Activated CD4-positive, alpha-beta T cell treated with anti-CD3 and anti-CD28 coated beads, Interleukin-2, Interleukin-4, amounts not matched to agents 100 ng/mL and 50 ng/mL, durations not matched to agents 16 hours and 8 hours (primary cell): ENCODE results near the gene PLEKHA1.

ENCODE experiments used
- DNase-seq: peaks from one replicate; pipeline ENCODE4 v3.0.0-alpha.2; 2020; ENCODE audit warnings: low spot score

The PLEKHA1 gene

DNA sequence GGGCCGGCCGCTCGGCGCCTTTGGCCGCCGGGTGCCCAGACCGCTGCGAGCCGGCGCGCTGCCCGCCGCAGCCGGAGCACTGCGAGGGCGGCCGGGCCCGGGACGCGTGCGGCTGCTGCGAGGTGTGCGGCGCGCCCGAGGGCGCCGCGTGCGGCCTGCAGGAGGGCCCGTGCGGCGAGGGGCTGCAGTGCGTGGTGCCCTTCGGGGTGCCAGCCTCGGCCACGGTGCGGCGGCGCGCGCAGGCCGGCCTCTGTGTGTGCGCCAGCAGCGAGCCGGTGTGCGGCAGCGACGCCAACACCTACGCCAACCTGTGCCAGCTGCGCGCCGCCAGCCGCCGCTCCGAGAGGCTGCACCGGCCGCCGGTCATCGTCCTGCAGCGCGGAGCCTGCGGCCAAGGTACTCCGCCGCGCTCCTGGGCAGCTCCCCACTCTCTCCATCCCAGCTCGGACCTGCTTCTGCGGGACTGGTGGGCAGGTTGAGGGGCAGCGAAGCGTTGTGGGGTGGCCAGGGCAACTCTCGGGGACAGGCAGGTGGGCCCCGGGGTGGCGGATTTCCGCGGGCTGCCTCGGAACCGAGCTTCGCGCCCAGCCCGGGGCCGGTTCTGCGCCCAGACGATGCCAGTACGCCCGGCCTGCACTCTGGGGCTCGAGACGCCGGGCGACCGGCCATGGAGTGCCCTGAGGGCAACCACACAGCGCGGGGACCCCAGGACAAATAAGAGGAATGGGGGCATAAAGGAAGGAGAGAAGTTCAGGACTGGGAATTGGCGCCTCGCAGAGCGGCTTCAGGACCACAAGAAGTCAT lies 87.4 kb downstream of the PLEKHA1 start:
- no peak for DNase-seq

- no peak for DNase-seq
These were observed 88.3 kb downstream of the PLEKHA1 start for GRCh38 chr10:122462533-122463465.

- DNase-seq = no peak
These were observed 89.2 kb downstream of the PLEKHA1 start for GRCh38 chr10:122463466-122464249.

DNA sequence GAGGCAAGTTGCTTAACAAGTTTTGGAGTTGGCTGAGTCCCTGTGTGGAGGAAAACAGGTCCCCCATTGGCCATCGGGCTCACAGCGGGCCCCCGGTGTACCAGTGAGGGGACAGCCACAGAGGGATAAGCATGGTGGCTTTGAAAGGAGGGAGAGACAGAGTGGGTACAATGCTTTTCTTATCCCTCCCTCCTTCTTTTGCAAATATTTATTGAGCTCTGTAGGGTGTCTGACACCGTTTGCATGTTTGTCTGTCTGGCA lies 89.7 kb downstream of the PLEKHA1 start:
- DNase-seq = no peak

GRCh38 chr10:122464586-122464985 lies 90.1 kb downstream of the PLEKHA1 start:
- no peak for DNase-seq

DNA sequence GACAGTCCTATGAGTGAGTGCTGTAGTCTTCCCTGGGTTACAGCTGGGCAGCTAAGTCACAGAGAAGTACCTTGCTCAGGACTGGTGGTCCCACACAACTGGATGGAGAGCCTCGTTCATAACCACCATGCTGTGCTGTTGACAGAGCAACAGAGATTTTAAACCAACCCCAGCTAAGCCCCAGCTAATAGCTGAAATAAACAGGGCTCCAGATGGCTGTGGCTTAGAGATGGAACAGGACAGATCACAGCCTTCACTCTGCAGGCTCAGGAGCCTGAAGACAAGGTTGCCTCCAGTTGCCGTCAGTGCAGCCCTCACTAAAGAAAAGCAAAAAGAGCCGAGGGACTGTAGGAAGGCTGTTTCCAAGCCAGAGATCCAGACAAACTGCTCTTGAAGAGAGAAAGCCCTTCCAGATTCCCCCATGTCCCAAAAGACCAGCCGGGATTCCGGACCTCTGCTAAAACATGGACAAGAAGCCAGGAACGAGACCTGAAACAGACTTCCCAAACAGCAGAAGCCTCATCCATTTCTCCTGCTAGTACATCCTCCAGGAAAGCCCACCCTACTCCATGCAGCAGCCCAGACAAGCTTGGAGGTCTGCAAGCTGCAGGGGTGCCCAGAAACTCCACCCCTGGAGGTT lies 91.0 kb downstream of the PLEKHA1 start:
- DNase-seq = no peak

GRCh38 chr10:122466951-122467381 lies 92.5 kb downstream of the PLEKHA1 start:
- no peak for DNase-seq

- DNase-seq = no peak
These were observed 93.2 kb downstream of the PLEKHA1 start for GRCh38 chr10:122467701-122468100.

DNA sequence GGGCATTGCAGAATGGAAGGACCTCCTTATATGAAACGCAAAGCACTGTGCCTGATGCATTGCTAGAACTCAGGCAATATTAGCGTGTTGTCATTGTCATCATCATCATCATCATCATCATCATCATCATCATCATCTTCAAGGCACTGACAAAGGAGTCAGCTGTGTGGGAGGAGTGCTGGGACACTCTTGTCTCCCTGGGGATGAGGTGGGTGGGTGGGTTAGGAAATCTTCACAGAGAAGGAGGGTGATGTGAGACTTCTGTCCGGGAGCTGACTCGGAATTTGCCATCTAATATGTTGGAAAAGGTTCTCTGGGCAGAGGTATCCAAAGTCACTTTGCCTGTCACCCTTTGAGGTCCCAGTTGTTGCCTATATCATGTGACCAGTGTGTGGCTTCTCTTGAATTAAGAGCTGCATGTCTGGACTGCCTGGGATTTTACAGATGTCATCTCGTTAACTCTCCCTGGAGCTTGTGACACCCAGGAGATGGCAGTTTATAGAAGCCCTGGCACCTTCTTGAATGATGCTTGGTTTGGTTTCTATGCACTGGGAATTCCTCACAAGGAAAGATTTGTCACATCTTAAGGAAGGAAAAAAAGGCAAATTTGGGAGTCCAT lies 93.9 kb downstream of the PLEKHA1 start:
- no peak for DNase-seq

DNA sequence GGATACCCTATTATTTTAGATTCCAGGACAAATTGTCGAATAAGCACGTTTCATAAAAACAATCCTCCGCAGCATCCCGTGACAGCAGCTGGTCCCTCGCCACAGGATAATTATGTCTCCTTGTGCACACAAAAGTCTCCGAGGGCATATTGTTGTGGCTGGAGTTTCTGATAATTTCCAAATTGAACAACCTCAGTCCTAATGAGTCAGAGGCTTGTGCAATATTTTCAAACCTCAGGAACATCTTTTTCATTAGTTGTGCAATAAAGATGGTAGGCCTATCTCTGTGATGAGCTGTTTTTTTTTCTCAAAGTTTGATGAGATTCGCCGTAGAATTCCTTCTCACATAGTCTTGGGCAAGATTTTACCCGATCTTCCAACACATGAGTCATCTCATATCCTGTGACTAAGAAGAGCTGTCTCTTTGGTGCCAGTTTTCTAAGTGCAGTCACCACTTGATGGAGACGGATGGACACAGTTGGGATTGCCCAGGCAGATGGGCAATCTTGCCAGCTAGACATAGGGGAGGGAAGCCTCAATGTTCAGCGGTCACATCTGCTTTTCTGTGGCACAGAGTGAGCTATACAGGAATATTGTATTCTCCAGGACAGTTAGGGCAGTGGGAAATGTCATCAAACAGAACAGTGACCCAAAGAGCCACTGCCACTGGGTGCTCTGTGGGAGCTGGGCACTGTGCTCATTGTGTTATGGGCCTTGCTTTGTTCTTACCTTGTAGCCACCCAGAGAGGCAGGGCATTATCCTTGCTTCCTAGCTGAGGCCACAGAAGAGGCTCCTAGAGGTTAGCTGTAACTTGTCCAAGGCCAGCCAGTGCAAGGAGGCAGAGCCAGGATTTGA lies 94.6 kb downstream of the PLEKHA1 start:
- DNase-seq = no peak

GRCh38 chr10:122469848-122470247 lies 95.3 kb downstream of the PLEKHA1 start:
- no peak for DNase-seq

DNA sequence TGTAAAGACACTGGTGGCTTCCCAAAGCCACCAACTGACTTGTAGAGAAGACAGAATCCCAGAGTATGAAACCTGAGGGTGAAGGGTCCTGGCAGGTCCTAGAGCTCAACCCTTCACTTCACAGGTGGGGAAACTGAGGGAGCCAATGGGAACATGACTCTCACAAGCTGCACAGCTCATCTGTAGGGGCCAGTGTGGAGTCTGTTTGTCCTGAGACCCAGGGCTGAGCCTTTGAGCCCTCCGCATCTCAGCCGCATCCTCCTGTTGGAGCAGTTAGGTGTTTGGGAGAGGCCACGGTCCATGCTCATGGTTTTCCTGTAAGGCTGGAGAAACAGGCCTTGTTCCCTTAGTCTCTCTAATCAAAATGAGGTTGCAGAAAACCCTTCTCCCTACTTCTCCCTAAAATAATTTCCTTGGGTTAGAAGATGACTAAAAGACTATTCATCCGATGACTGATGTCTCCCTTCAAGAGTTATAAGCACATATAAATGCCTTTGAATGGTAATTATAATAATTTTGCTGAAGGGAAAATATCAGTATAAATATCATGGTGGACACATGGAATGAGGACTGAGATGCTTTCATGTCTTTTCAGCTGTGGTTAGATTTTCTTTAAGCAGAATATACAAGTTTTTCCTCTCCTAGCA lies 97.1 kb downstream of the PLEKHA1 start:
- DNase-seq = no peak

- no peak for DNase-seq
These were observed 98.6 kb downstream of the PLEKHA1 start for GRCh38 chr10:122473116-122473515.

DNA sequence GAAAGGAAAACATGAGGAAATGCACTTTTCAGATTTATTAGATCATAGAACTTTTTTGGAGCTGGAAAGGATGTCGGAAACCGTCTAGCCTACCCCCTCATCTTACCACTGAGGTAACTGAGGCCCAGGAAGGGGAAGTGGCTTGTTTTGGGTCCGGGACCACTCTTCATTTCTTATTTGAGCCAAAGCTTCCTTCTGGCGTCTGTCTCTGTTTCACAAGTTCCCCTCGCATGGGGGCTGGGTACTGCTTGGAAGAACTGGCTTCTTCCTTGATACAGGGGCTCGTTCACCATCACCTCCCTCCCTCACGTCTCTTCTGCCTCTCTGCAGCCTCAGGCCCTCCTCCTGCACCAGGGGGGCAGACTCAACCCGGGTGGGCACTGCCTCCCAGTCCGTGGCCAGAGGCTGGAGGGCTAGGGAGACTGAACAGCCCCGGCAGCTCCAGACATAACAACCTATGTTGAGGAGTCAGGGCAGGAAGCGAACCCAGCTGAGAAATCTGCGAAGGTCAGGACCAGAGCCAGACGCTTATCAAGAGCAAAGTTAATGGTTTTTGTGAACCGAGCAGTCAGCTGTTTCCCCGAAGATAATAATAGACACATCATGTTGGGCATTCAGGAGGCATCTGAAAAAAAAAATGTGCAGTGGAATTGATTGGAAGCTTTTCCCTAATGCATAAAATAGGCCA lies 99.8 kb downstream of the PLEKHA1 start:
- DNase-seq = no peak

DNA sequence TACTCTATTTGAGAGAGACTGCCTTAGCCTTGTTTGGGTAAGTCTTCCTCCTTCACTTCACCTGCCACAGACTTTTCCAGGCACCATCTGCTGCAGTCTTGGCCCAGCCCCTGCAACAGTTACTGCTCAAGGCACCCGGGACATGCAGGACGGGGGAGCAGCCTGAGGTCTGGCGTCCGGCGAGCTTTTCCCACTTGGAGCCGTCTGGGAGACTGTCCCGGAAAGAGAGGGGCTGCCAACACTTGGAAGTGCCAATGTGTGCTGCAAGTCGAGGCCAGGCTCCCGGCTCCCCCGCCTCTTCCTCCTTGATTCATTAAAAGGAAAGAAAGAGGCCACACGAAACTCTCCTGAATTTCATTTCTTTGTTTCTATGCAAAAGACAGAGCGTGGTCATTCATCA lies 100.6 kb downstream of the PLEKHA1 start:
- DNase-seq = no peak

- DNase-seq = no peak
These were observed 101.3 kb downstream of the PLEKHA1 start for GRCh38 chr10:122475591-122476332.

GRCh38 chr10:122476333-122476695 lies 101.8 kb downstream of the PLEKHA1 start:
- no peak for DNase-seq

GRCh38 chr10:122477436-122477835 lies 102.9 kb downstream of the PLEKHA1 start:
- DNase-seq = no peak

- DNase-seq = no peak
These were observed 104.5 kb downstream of the PLEKHA1 start for GRCh38 chr10:122478971-122479370.
